ENCODE data around the gene ATP8B3. TPM values are rescaled to one million over a fixed set of nuclear protein-coding genes. Genes with fewer than 3 reads are reported as not detected.

Gene ATP8B3
- total and polyA plus RNA-seq, 9 of the 15 experiments (the other 6 are each of a cell fraction or from before 2014, with no cell fraction given), result 1.2 to 12.3 (median 3.8) TPM

GRCh38 chr19:1853295-1854038 lies 41.4 kb upstream of the ATP8B3 start (continued):
- no peak for TF ChIP-seq ARID3A (IDR thresholded peaks at IDR 0.05; ENCODE audit: borderline replicate concordance, low read depth, low read length)
- no peak for TF ChIP-seq KDM5B (IDR thresholded peaks at IDR 0.05; ENCODE audit: insufficient replicate concordance, low read depth, low read length)
- TF ChIP-seq SOX6 (IDR thresholded peaks at IDR 0.05), result peak; percentile 12; the same call in 1 of the 2 replicates
- no peak for TF ChIP-seq ZNF316 (IDR thresholded peaks at IDR 0.05)
- no peak for TF ChIP-seq ZNF512 (tag; IDR thresholded peaks at IDR 0.05)
- peak; percentile 70; the same call in 1 of the 2 replicates for TF ChIP-seq ETS1 (conservative IDR thresholded peaks at IDR 0.05; ENCODE audit: control insufficient read depth, low read depth, low read length)
- 0 out of 2 replicates have a peak, but pooled peaks have one; percentile 37 for TF ChIP-seq ZNF76 (CRISPR knock-in tag; IDR thresholded peaks at IDR 0.05; ENCODE audit: borderline replicate concordance)
- no peak for TF ChIP-seq ZBTB5 (IDR thresholded peaks at IDR 0.05)
- TF ChIP-seq MCM5 (IDR thresholded peaks at IDR 0.05; ENCODE audit: low read depth), result no peak
- peak; percentile 88 for TF ChIP-seq CXXC5 (CRISPR knock-in tag; IDR thresholded peaks at IDR 0.05)
- peak; percentile 95 for TF ChIP-seq XRCC5 (IDR thresholded peaks at IDR 0.05; ENCODE audit: low read depth, low read length)
- TF ChIP-seq MAZ (CRISPR knock-in tag; conservative IDR thresholded peaks at IDR 0.05 in 1 of 2, IDR thresholded peaks at IDR 0.05 in 1 of 2), result peak; percentile 67 to 88
- TF ChIP-seq FOXO4 (CRISPR knock-in tag; IDR thresholded peaks at IDR 0.05), result no peak; the same call in 1 of the 2 replicates
- no peak for TF ChIP-seq PRPF4 (IDR thresholded peaks at IDR 0.05; ENCODE audit: insufficient read depth, low read depth, low read length, poor library complexity, severe bottlenecking)
- 0 out of 2 replicates have a peak, but pooled peaks have one; percentile 33 for TF ChIP-seq GMEB1 (CRISPR knock-in tag; IDR thresholded peaks at IDR 0.05)
- TF ChIP-seq NCOR1 (IDR thresholded peaks at IDR 0.05), result 0 out of 2 replicates have a peak, but pooled peaks have one; percentile 31
- no peak for TF ChIP-seq MCM2 (IDR thresholded peaks at IDR 0.05; ENCODE audit: low read depth)
